ENCODE data around the gene CNTNAP5.

- TF ChIP-seq FOXK2 (IDR thresholded peaks at IDR 0.05) (no peak), ARNT (IDR thresholded peaks at IDR 0.05) (no peak), SUZ12 (IDR thresholded peaks at IDR 0.05) (no peak), CTBP1 (IDR thresholded peaks at IDR 0.05; ENCODE audit: borderline replicate concordance) (no peak), TARDBP (IDR thresholded peaks at IDR 0.05) (no peak), NFRKB (IDR thresholded peaks at IDR 0.05) (no peak), L3MBTL2 (conservative IDR thresholded peaks at IDR 0.05) (no peak), HDGF (IDR thresholded peaks at IDR 0.05; ENCODE audit: borderline replicate concordance) (no peak), SP1 (IDR thresholded peaks at IDR 0.05) (no peak), FOXM1 (IDR thresholded peaks at IDR 0.05; ENCODE audit: borderline replicate concordance) (no peak), ELF4 (IDR thresholded peaks at IDR 0.05) (no peak), ZNF384 (IDR thresholded peaks at IDR 0.05) (no peak), PKNOX1 (IDR thresholded peaks at IDR 0.05) (no peak)
Observed at GRCh38 chr2:124327303-124327702, 302.2 kb downstream of the CNTNAP5 start.

Data from HEK293T (cell line).